Testis (tissue), 3 donors: Measurements from ENCODE around the gene CDH4. TPM values are rescaled to one million over a fixed set of nuclear protein-coding genes. Genes with fewer than 3 reads are reported as not detected.
A peak's percentile ranks its signal among the peaks of the same experiment; 100 is the strongest.

Experiments used
- DNase-seq: peaks from one replicate; pipeline ENCODE4 v3.0.0-alpha.2; 2019
- H3K27ac ChIP-seq, 2 donors: fragments of 200-600 bp; sonication (generic); one replicate each; pipeline ENCODE4 v1.5.1; 2019
- H3K27me3 ChIP-seq: fragments of 200-600 bp; sonication (generic); one replicate; pipeline ENCODE4 v1.5.1; 2019
- H3K36me3 ChIP-seq: fragments of 200-600 bp; sonication (generic); one replicate; pipeline ENCODE4 v1.5.1; 2017; ENCODE audit warnings: low read depth; ENCODE audit errors: missing control alignments
- H3K4me1 ChIP-seq: fragments of 200-600 bp; sonication (generic); one replicate; pipeline ENCODE4 v1.5.1; 2019
- H3K4me3 ChIP-seq, 2 donors: fragments of 200-600 bp; sonication (generic); one replicate each; pipeline ENCODE4 v1.5.1; 2017 to 2019
- H3K9me3 ChIP-seq: fragments of 200-600 bp; sonication (generic); one replicate; pipeline ENCODE4 v1.5.1; 2017
- POLR2A ChIP-seq: fragments of 450-650 bp; IDR thresholded peaks from one replicate; pipeline ENCODE4 v1.6.1; 2017; ENCODE audit warnings: antibody characterized with exemption, mild to moderate bottlenecking, moderate library complexity
- WGBS, 2 donors: methylation state at CpG; one replicate each; pipeline ENCODE4 v1.1.5; 2018; 5-methylcytosine and 5-hydroxymethylcytosine counted together
- intact Hi-C: fragments of 100-400 bp; cut with DNase I; formaldehyde crosslinking; loops from one replicate; pipeline ENCODE4 v1.15.1; 2023; ENCODE audit warnings: low total_unique reads
- polyA plus RNA-seq: library from polyadenylated mRNA; stranded (reverse); fragments of 350-450 nt; fragmentation: Illumina TruSeq; extraction: RNeasy Lipid Tissue Mini Kit (QIAGEN cat#74804); gene quantifications from one replicate; pipeline ENCODE4 v1.2.3, GENCODE V29; 2014; ENCODE audit warnings: low read depth, low replicate concordance; ENCODE audit not compliant: insufficient read depth
- total RNA-seq, 2 donors: library from RNA; depleted of rRNA; stranded (reverse); fragments of >200 nt; gene quantifications; one replicate each; pipeline ENCODE4 v1.2.3, GENCODE V29; 2016
- TF ChIP-seq, protein P1 (sequence below), 3 experiments: fragments of 450-650 bp in 2 of 3; fragments of 200-600 bp in 1 of 3; sonication (generic) in 1 of 3; IDR thresholded peaks; one replicate each; pipeline ENCODE4 v1.5.1; 2016 to 2019; ENCODE audit warnings: antibody characterized with exemption in 3 of 3, mild to moderate bottlenecking in 2 of 3, moderate library complexity in 1 of 3

CDH4 gene
- total and polyA plus RNA-seq, 3 donors from 2014 or later: 1.4 to 3.3 (median 1.9) TPM

DNA sequence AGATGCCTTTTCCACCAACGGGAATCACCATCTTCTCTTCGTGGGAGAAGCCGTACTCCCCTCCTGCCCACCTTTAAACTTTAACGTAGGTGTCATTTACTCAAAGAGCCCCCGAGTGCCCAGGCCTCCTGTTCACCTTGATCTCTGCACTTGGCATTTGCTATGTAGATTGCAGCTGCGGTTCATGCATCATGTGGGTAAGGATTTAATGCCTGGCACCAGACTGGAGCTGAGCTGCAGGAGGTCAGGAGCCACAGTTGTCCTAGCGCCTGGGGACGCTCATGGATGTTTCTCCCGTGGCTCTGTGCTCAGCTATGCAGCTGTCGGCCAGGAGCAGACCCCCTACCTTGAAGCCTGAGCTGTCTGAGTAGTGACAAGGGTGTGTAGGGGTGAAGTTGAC is 133.7 kb downstream of the CDH4 start:
- H3K4me1 ChIP-seq: no peaks in the 10 kb centered on the region
- no peak for TF ChIP-seq POLR2A
- TF ChIP-seq, protein P1, sequence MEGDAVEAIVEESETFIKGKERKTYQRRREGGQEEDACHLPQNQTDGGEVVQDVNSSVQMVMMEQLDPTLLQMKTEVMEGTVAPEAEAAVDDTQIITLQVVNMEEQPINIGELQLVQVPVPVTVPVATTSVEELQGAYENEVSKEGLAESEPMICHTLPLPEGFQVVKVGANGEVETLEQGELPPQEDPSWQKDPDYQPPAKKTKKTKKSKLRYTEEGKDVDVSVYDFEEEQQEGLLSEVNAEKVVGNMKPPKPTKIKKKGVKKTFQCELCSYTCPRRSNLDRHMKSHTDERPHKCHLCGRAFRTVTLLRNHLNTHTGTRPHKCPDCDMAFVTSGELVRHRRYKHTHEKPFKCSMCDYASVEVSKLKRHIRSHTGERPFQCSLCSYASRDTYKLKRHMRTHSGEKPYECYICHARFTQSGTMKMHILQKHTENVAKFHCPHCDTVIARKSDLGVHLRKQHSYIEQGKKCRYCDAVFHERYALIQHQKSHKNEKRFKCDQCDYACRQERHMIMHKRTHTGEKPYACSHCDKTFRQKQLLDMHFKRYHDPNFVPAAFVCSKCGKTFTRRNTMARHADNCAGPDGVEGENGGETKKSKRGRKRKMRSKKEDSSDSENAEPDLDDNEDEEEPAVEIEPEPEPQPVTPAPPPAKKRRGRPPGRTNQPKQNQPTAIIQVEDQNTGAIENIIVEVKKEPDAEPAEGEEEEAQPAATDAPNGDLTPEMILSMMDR (IDR thresholded peaks at IDR 0.05): no peak
- H3K36me3 ChIP-seq: no peaks in the 10 kb centered on the region
- no peak for DNase-seq
- no peaks in the 10 kb centered on the region for H3K9me3 ChIP-seq
- H3K4me3 ChIP-seq: no peak overlapping the region
- WGBS, 2 donors: 78 to 79% methylated on average over 10 of the region's 10 CpGs
- no peaks in the 10 kb centered on the region for H3K27me3 ChIP-seq
- H3K27ac ChIP-seq: no peak overlapping the region
- intact Hi-C loops: no loop called here

DNA sequence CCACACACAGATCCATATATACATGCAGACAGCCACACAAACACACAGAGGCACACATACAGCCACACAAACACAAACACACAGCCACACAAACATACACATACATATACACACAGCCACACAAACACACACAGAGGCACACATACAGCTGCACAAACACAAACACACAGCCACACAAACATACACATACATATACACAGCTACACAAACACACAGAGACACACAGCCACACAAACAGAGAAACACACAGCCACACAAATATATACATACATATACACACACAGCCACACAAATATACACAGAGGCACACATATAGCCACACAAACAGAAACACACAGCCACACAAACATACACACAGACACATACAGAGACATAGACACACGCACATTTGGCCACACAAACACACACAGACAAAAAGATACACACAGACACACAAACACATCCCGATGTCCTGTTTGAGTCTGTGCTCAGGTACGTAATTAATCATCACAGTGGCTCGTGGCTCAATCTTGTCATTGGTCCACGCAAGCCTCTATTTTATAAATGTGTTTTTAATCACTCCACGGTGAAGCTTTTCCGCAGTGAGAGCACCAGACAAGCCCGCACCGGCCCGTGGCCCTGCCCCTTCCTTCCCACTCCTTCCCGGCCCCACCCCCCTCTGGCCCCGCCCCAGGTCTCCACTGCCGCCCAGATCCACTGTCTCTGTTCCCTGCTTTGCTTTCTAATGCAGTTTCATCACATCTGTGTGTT is 135.3 kb downstream of the CDH4 start:
- Histone ChIP-seq H3K27ac (no peak overlapping the region), H3K4me3 (no peak overlapping the region), H3K27me3 (no peaks in the 10 kb centered on the region), H3K36me3 (no peaks in the 10 kb centered on the region), H3K4me1 (no peaks in the 10 kb centered on the region), H3K9me3 (no peaks in the 10 kb centered on the region)
- no peak for TF ChIP-seq POLR2A
- TF ChIP-seq, protein P1 (IDR thresholded peaks at IDR 0.05): no peak
- intact Hi-C loops: no loop called here
- peak; percentile 42 for DNase-seq
- 12 to 15% methylated on average over 13 of the region's 13 CpGs for WGBS, 2 donors

DNA sequence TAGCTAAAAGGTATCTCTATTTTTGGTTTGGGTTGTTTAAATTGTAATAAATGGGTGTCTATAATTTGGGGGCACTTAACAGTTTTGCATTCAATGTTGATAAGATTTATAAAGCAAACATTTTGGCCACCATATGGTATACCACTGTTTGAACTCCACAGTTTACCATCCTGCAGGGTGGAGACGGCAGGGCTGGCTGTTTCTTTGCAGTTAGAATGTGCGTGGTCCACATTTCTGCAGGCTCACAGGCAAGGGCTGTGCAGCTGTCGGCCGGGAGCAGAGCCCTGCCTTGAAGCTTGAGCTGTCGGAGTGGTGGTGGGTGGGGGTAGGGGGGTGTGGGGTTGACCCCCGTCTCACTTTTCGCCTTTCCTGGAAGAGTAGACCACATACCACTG is 135.9 kb downstream of the CDH4 start:
- Histone ChIP-seq H3K27me3 (no peaks in the 10 kb centered on the region), H3K36me3 (no peaks in the 10 kb centered on the region), H3K4me1 (no peaks in the 10 kb centered on the region), H3K27ac (no peak overlapping the region), H3K4me3 (no peak overlapping the region), H3K9me3 (no peaks in the 10 kb centered on the region)
- TF ChIP-seq, protein P1 (IDR thresholded peaks at IDR 0.05): no peak
- TF ChIP-seq POLR2A: no peak
- intact Hi-C loops: no loop called here
- 40 to 43% methylated on average over 6 to 7 of the region's 7 CpGs for WGBS, 2 donors
- no peak for DNase-seq

DNA sequence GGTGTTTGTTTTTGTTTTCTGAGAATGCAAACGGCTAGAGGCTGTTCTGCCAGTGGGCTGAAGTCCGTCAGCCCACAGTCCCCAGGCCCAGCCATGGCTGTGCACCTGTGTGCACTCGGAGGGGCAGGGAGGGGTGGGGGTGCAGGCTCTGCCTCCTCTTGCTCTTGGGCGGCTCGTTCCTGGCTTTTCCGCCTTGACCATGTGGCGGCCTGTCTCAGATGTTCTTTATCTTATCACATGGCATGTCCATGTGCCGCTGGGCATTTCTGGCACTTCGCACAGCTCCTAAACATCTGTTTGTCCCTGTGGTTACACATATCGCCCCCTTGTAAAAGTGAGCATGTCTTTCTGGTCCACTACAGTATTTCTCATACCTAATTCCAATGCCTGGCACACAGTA is 137.0 kb downstream of the CDH4 start:
- WGBS, 2 donors: 74 to 83% methylated on average over 10 of the region's 10 CpGs
- no peaks in the 10 kb centered on the region for H3K4me1 ChIP-seq
- no peaks in the 10 kb centered on the region for H3K27me3 ChIP-seq
- DNase-seq: no peak
- H3K36me3 ChIP-seq: no peaks in the 10 kb centered on the region
- TF ChIP-seq, protein P1 (IDR thresholded peaks at IDR 0.05): no peak
- no peak overlapping the region for H3K4me3 ChIP-seq
- no peak overlapping the region for H3K27ac ChIP-seq
- intact Hi-C loops: no loop called here
- no peaks in the 10 kb centered on the region for H3K9me3 ChIP-seq

DNA sequence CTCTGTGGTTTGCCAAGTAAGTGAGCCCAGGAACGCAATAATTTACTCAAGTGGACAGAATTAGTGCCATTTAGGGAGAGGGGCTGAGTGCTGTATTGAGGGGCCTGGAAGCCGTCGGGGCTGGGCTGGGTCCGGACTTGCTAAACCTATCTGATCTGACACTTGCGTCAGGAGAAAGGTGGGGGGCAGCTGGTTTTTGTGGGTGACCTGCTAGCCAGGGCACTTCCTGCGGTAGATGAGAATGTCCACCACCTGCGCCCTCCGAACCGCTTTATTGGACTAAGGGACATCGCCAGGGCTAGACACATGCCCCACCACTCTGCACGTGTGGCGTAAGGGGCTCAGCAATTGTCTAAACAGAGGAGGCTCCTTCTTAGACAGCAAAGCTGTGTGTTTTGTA is 139.1 kb downstream of the CDH4 start:
- H3K27ac ChIP-seq: no peak overlapping the region
- WGBS, 2 donors: 79 to 89% methylated on average over 12 of the region's 12 CpGs
- no peak overlapping the region for H3K4me3 ChIP-seq
- H3K9me3 ChIP-seq: no peaks in the 10 kb centered on the region
- intact Hi-C loops: no loop called here
- H3K27me3 ChIP-seq: no peaks in the 10 kb centered on the region
- TF ChIP-seq POLR2A: no peak
- TF ChIP-seq, protein P1 (IDR thresholded peaks at IDR 0.05): no peak
- DNase-seq: no peak
- no peaks in the 10 kb centered on the region for H3K4me1 ChIP-seq
- no peaks in the 10 kb centered on the region for H3K36me3 ChIP-seq
